ENCODE results near the gene HLA-DMB.

HLA-DMB gene

DNA sequence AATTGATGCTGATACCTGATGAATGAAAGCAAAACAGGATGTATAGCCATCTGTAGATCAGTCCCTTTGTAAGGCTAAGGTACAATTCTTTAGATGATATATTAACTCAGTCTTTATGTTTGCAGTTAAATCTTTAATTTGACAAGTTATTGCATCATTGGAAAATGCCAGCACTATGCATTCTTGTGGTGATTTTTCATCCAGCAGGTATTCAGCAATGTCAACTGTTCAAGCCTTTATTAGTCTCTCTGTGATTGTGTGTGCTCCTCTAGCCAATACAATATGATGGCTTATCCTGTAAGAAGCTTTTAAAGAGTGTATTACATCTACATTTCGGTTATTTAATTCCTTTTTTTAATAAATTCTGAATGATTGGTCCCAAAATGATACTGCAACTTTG is 34.3 kb downstream of the HLA-DMB start:
- no peak for DNase-seq (ENCODE audit: low read depth)

DNA sequence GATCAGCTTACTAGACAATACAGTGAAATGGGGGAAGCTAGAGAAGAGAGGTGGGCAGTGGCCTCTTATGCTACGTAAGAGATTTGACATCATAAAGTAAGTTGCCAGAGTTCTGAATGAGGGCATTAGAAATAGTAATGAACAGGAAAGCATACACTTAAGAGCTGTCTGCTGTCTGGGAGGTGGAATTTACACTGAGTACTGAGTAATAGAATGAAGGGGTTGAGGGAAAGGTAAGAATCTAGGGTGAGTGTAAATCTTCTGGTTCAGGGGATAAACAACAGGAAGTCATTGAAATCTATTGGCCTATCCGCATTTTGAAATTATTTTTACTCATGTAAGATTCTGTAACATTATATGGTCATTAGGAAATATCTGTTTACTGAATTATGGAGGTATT is 35.8 kb downstream of the HLA-DMB start:
- DNase-seq (ENCODE audit: low read depth) = no peak

DNA sequence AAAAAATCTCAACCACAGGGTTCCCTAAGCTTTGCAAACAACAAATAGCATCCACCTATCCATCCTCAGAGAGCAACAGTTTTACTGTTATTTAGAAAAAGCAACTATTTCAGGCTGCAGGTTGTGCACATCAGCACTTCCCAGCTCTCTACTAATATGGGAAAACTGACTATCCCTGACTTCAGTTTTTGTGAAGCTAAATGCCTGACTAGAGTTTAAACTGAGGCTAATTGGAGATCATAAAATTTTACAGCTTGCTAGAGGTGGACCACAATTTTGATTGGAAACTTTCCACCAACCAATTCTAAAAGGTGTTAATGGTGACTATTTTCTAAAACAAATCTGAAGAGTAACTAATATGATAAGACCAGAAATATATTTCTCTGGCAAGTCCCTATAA is 36.9 kb downstream of the HLA-DMB start:
- DNase-seq (ENCODE audit: low read depth) = no peak

GRCh38 chr6:32895006-32895345 is 45.9 kb downstream of the HLA-DMB start:
- no peak for DNase-seq (ENCODE audit: low read depth)

- DNase-seq (ENCODE audit: low read depth) = peak; percentile 85
Observed at GRCh38 chr6:32894085-32895005, 46.5 kb downstream of the HLA-DMB start.

DNA sequence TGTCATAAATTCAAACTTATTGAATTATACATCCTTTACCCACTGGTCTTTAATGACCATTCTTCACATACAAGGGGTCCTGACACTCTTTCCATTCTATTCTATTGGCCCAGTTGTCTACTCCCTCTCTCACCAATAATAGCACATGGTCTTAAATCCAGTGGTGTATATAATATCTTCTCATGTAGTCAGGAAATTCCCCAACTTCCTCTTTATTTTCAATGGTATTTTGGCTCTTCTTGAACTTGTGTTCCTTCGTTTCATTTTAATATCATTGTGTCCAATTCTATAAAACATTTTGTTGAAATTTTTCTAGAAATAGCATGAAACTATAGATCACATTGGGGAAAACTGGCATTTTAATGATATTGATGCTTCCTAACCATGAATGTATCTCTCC is 50.0 kb downstream of the HLA-DMB start:
- DNase-seq (ENCODE audit: low read depth) = no peak

DNA sequence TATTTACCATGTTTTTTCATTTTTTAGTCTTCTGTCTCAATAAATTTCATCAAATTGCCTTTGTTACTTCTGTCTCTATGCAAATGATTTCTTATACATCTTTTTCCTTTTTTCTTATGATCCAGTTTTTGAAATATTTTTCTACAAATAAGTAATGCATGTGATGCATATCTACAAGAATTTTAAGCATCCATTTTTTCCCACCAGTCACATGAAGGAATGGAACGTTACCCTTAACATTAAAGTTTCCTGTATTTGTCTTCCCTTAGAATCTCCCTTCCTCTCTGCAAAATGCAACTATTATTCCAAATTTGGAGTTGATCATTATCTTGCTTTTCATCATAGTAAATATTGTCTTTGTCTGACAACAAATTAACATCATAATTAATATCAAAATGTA is 51.3 kb downstream of the HLA-DMB start:
- DNase-seq (ENCODE audit: low read depth) = no peak

DNA sequence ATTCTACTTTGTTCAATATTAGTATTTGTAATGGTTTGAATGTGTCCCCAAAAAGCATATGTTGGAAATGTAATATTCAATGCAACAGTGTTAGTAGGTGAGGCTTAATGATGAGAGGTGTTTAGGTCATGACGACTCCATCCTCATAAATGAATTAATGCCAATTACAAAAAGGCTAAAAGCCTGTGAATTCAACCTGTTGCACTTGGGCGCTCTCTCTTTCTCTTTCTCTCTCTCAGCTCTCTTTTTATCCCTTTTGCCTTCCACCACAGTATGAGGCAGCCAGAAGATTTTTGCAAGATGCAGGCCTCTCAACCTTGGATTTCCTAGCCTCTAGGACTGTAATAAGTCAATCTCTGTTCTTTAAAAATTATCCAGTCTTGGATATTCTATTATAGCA is 52.3 kb downstream of the HLA-DMB start:
- DNase-seq (ENCODE audit: low read depth) = no peak

GRCh38 chr6:32887616-32888015 is 53.2 kb downstream of the HLA-DMB start:
- DNase-seq (ENCODE audit: low read depth) = no peak

GRCh38 chr6:32886681-32887383 is 54.0 kb downstream of the HLA-DMB start:
- no peak for DNase-seq (ENCODE audit: low read depth)

DNA sequence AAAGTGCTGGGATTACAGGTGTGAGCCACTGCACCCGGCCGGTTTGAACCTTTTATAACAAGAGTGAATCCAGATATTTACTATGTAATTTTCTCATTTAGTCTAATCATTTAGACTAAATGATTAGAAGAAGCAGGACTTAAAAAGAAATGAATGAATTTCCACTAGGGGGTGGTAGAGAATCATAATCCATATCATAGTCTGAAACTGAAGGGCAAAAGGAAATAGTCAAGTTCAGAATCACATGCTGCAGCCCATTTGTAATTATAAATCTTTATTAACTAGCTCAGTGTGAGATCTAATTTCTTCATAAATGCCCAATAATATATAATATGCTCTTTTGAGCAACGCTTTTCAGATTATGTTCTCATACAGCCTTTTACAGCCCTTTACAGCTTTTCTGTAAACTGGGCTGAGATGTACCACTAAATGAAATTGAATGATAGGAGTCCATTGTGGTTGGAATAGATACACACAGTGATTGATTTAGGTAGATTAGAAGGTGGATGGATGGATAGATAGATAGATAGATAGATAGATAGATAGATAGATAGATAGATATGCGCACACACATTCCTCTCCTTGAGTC is 55.0 kb downstream of the HLA-DMB start:
- no peak for DNase-seq (ENCODE audit: low read depth)
